D721Med (cell line): ENCODE results near the gene JAG1.

Source experiments
- DNase-seq: peaks from one replicate; pipeline ENCODE4 v3.0.0; 2011; ENCODE audit warnings: low spot score; ENCODE audit not compliant: insufficient read length
- FAIRE-seq: peaks from 2 replicates; lab custom pipeline; 2011; peaks lifted over from hg19 to GRCh38; lab: Jason Lieb, UNC
- CTCF ChIP-seq: IDR thresholded peaks from 2 replicates; pipeline ENCODE4 v1.5.1; 2012; ENCODE audit warnings: mild to moderate bottlenecking, control low read depth; ENCODE audit not compliant: insufficient read depth; ENCODE audit errors: missing control alignments

The JAG1 gene

DNA sequence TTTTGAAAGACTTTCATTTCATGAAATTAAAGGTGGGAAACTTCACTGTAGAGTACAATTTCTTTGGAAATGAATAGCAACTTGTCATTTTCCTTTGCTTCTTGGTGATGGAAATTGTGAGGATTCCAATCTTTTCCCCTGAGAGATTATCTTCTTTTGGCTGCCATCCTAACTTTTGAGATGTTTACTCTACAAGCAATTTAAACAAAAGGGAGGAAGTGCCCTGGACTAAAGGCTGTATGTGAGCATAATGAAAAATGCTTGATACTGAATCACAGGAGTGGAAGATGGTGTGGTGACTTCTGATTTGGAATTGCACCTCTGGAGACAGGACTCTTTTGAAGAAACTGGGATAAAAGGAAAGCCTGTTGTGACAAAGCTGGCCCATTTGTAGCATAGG lies 43.1 kb upstream of the JAG1 start:
- FAIRE-seq (no peak), DNase-seq (no peak)
- no peak for TF ChIP-seq CTCF

- DNase-seq (no peak), FAIRE-seq (no peak)
- no peak for TF ChIP-seq CTCF
Measured at GRCh38 chr20:10715035-10715434, 41.2 kb upstream of the JAG1 start.

- TF ChIP-seq CTCF = no peak
- no peak for FAIRE-seq
- no peak for DNase-seq
Measured at GRCh38 chr20:10714236-10714975, 40.6 kb upstream of the JAG1 start.

GRCh38 chr20:10713161-10713560 lies 39.4 kb upstream of the JAG1 start:
- no peak for DNase-seq
- TF ChIP-seq CTCF = no peak
- FAIRE-seq = no peak

DNA sequence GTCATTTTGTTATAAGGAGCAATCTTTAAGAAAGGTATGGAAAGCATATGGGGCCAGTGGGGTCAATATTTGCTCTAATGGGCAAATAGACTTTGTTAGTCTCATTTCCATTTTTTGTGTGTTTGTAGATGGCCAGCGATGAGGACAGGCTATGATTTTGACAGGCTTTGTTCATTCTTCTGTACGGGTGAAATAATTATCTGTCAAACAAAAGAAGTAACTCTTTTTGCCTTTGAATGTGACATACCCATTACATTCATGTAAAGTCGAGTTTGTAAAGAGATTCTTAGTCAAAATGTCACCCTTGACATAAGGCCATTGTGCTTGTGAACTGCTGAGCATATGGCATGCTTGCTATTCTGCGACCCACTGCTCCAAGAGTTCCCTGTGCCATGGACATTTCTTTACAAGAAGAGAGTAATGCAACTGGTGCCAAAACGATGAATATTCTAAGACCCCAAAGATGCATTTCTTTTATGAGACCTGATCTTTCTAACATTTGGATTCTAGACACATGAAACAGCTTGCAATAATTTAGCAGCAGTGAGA lies 38.2 kb upstream of the JAG1 start:
- FAIRE-seq (no peak), DNase-seq (no peak)
- no peak for TF ChIP-seq CTCF

DNA sequence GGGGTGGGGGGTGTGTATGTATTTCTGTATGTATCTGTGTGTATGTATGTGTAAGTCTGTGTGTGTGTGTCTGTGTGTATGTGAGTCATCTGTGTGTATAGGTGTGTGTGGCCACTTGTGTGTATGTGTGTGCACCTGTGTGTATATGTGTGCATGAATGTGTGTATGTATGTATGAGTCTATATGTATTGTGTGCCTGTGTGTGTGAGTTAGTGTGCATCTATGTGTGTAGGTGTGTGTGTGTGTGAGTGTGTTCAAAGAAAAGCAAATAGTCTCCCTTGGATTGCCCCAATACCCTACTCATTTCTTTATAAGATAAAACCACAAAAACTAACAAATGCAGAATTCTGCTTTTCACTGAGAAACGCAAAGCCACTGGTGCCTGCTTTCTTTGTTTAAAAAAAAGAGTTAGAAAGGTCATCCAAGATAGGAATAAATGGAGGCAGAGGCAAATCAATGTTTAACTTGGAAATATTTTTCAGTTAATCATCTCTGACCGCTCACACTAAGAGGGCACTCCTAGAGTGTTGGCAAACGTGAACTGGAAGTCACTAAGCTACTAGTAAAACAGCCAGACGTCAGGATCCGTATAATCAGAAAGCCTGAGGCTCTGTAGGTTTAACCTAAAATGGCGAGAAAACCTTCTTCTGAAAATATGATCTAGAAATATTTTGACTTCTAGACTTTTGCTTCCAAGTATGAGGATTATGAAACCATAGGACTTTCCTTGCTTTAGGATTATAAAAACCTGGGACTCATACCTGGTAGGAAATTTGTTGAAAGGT lies 37.4 kb upstream of the JAG1 start:
- no peak for TF ChIP-seq CTCF
- DNase-seq = no peak
- no peak for FAIRE-seq
